HG03045 (cell line): ENCODE results near the gene PCDHB15.
"Not testable (repeated sequence)": the region's sequence is repeated elsewhere in the genome, so short reads cannot be mapped to it uniquely, and the experiment has no call there.

ENCODE experiments used
- ATAC-seq: cut with Tn5 transposase; IDR thresholded peaks from one replicate; pipeline ENCODE4 v1.9.1; 2021; ENCODE audit warnings: mild to moderate bottlenecking, moderate library complexity; ENCODE audit not compliant: unreplicated experiment

The PCDHB15 gene

DNA sequence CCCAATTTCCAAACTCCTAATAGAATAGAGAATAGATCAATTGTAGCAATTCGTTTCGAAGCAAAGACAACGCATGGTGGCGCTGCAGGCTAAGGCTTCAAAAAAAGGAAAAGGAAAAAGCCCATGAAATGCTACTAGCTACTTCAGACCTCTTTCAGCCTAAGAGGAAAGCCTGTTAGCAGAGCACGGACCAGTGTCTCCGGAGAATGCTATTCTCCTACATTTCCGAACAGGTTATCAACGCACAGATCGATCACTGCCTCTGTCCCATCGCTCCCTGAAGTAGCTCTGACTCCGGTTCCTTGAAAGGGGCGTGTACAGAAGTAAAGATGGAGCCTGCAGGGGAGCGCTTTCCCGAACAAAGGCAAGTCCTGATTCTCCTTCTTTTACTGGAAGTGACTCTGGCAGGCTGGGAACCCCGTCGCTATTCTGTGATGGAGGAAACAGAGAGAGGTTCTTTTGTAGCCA lies at the start of gene PCDHB15:
Gene PCDHB15 (plus strand): TSS at position 146 of the 468 bp plus-strand sequence. CDS start 184 bp downstream, at position 330.
- ATAC-seq = no peak

DNA sequence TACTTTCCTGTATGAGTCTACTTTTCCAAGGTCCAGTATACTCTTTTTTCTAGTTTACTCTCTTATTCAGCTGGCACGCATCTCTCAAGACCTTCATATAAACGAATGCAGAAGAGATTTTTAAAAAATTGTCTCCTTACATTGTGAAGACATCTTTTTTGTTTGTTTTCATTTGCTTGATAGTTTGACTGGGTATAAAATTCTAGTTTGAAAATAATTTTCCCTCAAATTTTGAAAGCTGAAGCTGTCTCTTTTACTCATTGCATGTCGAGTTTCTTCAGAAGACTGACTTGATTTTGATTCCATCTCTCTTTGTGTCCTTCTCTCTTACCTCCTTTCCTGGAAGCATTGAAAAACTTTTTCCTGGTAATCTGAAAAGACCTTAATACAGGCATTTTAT lies 48.8 kb upstream of the PCDHB15 start:
- no peak for ATAC-seq

DNA sequence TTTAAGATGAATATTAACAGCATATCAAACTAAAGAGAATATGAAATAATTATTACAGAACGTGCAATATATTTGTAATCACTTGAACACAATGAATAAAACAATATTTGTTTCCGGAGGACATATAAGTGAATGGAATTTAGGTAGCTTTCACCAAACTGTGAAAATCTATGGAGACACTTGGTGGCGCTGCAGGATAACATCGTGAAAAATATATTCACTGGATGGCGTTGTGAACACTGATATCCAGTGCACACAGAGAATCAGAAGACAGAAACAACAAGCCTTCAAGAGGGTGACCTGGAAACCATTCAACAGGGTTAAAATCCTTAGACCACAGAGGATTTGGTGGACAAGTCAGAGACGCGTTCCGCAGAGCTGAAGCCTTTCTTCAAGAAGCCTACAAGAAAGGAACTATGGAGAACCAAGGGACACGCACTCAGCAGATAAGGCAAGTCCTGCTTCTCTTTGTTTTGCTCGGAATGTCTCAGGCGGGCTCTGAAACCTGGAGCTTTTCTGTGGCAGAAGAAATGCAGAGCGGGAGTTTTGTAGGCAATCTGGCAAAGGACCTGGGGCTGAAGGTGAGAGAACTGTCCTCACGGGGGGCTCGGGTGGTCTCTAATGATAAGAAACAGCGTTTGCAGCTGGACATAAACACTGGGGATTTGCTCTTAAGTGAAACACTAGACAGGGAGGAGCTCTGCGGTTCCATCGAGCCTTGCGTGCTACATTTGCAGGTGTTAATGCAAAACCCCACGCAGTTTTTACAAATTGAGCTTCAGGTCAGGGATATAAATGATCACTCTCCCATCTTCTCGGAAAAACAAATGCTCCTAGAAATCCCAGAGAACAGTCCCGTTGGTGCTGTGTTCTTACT lies 45.6 kb upstream of the PCDHB15 start, which contains the start of gene PCDHB11:
Gene PCDHB11 (plus strand): TSS at position 269 of the 877 bp plus-strand sequence. CDS start 148 bp downstream, at position 417.
- ATAC-seq = no peak

DNA sequence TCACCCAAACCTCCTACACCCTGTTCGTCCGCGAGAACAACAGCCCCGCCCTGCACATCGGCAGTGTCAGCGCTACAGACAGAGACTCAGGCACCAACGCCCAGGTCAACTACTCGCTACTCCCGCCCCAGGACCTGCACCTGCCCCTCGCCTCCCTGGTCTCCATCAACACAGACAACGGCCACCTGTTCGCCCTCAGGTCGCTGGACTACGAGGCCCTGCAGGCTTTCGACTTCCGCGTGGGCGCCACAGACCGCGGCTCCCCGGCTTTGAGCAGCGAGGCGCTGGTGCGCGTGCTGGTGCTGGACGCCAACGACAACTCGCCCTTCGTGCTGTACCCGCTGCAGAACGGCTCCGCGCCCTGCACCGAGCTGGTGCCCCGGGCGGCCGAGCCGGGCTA lies 44.1 kb upstream of the PCDHB15 start:
- ATAC-seq = not testable (repeated sequence)

DNA sequence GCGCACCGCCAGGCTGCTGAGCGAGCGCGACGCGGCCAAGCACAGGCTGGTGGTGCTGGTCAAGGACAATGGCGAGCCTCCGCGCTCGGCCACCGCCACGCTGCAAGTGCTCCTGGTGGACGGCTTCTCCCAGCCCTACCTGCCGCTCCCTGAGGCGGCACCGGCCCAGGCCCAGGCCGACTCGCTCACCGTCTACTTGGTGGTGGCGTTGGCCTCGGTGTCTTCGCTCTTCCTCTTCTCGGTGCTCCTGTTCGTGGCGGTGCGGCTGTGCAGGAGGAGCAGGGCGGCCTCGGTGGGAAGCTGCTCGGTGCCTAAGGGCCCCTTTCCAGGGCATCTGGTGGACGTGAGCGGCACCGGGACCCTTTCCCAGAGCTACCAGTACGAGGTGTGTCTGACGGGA lies 43.5 kb upstream of the PCDHB15 start:
- not testable (repeated sequence) for ATAC-seq

DNA sequence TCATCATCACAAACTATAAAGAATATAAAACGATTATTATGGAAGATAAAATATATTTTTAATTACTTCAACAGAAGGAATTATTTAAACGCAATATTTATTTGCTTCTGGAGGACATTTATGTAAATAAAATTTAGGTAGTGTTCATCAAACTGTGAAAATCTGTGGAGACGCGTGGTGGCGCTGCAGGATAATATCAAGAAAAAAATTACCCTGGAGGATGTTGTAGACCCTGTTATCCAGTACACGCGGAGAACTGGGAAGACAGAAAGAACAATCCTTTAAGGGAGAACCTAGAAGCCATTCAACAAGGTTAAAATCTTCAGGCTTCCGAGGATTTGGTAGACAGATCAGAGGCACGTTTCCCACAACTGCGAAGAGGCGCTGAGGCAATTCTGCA lies 36.7 kb upstream of the PCDHB15 start, which contains the start of gene PCDHB12:
Gene PCDHB12 (plus strand): TSS at position 242 of the 400 bp plus-strand sequence. CDS start 189 bp downstream, outside the sequence.
- ATAC-seq = no peak

DNA sequence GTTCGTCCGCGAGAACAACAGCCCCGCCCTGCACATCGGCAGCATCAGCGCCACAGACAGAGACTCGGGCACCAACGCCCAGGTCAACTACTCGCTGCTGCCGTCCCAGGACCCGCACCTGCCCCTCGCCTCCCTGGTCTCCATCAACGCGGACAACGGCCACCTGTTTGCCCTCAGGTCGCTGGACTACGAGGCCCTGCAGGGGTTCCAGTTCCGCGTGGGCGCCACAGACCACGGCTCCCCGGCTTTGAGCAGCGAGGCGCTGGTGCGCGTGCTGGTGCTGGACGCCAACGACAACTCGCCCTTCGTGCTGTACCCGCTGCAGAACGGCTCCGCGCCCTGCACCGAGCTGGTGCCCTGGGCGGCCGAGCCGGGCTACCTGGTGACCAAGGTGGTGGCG lies 34.9 kb upstream of the PCDHB15 start:
- not testable (repeated sequence) for ATAC-seq

DNA sequence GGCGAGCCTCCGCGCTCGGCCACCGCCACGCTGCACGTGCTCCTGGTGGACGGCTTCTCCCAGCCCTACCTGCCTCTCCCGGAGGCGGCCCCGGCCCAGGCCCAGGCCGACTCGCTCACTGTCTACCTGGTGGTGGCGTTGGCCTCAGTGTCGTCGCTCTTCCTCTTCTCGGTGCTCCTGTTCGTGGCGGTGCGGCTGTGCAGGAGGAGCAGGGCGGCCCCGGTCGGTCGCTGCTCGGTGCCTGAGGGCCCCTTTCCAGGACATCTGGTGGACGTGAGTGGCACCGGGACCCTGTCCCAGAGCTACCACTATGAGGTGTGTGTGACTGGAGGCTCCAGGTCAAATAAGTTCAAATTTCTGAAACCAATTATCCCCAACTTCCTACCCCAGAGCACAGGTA lies 34.3 kb upstream of the PCDHB15 start:
- not testable (repeated sequence) for ATAC-seq

DNA sequence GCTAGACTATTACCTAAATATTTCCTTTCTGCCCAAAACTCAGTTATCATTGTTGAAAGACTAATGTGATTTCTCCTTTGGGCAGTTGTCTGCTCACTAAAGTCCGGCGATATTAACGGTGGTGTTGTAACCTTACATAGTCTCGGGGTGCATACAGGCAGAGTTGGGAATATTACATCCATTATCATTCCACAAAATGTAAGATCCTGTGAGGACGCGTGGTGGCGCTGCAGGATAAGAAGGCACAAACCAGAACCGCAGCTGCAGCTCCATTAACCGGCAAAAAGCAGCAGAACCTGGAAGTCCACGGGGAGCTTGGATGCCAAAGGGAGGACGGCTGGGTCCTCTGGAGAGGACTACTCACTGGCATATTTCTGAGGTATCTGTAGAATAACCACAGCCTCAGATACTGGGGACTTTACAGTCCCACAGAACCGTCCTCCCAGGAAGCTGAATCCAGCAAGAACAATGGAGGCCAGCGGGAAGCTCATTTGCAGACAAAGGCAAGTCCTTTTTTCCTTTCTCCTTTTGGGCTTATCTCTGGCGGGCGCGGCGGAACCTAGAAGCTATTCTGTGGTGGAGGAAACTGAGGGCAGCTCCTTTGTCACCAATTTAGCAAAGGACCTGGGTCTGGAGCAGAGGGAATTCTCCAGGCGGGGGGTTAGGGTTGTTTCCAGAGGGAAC lies 31.4 kb upstream of the PCDHB15 start, which contains the start of gene PCDHB13:
Gene PCDHB13 (plus strand): TSS at position 264 of the 684 bp plus-strand sequence. CDS start 205 bp downstream, at position 469.
- not testable (repeated sequence) for ATAC-seq

DNA sequence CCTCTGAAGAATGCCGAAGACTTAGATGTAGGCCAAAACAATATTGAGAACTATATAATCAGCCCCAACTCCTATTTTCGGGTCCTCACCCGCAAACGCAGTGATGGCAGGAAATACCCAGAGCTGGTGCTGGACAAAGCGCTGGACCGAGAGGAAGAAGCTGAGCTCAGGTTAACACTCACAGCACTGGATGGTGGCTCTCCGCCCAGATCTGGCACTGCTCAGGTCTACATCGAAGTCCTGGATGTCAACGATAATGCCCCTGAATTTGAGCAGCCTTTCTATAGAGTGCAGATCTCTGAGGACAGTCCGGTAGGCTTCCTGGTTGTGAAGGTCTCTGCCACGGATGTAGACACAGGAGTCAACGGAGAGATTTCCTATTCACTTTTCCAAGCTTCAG lies 30.6 kb upstream of the PCDHB15 start:
- ATAC-seq = not testable (repeated sequence)

DNA sequence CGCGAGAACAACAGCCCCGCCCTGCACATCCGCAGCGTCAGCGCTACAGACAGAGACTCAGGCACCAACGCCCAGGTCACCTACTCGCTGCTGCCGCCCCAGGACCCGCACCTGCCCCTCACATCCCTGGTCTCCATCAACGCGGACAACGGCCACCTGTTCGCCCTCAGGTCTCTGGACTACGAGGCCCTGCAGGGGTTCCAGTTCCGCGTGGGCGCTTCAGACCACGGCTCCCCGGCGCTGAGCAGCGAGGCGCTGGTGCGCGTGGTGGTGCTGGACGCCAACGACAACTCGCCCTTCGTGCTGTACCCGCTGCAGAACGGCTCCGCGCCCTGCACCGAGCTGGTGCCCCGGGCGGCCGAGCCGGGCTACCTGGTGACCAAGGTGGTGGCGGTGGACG lies 29.7 kb upstream of the PCDHB15 start:
- ATAC-seq = not testable (repeated sequence)

DNA sequence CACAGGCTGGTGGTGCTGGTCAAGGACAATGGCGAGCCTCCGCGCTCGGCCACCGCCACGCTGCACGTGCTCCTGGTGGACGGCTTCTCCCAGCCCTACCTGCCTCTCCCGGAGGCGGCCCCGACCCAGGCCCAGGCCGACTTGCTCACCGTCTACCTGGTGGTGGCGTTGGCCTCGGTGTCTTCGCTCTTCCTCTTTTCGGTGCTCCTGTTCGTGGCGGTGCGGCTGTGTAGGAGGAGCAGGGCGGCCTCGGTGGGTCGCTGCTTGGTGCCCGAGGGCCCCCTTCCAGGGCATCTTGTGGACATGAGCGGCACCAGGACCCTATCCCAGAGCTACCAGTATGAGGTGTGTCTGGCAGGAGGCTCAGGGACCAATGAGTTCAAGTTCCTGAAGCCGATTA lies 29.2 kb upstream of the PCDHB15 start:
- ATAC-seq = not testable (repeated sequence)

DNA sequence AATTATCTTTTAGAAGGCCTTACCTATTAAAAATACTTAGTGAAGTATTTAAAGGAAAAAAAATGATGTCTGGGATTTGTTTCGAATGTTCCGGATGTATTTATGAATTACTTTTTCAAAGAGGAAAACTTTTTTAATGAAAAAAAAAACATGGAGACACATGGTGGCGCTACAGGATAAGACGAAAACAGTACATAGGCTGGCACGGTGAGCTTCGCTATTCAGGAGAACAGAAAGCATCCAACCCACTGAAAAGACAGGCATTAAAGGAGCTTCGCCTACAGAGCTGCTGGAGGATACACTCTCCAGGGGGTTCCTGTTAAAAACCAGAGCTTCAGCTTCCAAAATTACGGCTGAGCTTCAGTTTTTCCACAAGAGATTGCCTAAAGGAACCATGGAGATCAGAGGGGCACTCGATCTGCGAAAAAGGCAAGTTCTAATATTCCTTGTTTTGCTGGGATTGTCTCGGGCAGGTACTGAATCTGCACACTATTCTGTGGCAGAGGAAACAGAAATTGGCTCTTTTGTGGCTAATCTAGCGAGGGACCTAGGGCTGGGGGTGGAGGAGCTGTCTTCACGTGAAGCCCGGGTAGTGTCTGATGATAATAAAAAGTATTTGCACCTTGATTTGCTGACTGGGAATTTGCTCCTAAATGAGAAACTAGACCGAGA lies 21.9 kb upstream of the PCDHB15 start, which contains the start of gene PCDHB14:
Gene PCDHB14 (plus strand): TSS at position 232 of the 672 bp plus-strand sequence. CDS start 163 bp downstream, at position 395.
- no peak for ATAC-seq

DNA sequence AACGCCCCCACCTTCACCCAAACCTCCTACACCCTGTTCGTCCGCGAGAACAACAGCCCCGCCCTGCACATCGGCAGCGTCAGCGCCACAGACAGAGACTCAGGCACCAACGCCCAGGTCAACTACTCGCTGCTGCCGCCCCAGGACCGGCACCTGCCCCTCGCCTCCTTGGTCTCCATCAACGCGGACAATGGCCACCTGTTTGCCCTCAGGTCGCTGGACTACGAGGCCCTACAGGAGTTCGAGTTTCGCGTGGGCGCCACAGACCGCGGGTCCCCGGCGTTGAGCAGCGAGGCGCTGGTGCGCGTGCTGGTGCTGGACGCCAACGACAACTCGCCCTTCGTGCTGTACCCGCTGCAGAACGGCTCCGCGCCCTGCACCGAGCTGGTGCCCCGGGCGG lies 20.4 kb upstream of the PCDHB15 start:
- ATAC-seq = not testable (repeated sequence)

DNA sequence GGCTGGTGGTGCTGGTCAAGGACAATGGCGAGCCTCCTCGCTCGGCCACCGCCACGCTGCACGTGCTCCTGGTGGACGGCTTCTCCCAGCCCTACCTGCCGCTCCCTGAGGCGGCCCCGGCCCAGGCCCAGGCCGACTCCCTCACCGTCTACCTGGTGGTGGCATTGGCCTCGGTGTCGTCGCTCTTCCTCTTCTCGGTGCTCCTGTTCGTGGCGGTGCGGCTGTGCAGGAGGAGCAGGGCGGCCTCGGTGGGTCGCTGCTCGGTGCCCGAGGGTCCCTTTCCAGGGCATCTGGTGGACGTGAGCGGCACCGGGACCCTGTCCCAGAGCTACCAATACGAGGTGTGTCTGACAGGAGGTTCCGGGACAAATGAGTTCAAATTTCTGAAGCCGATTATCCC lies 19.8 kb upstream of the PCDHB15 start:
- not testable (repeated sequence) for ATAC-seq

DNA sequence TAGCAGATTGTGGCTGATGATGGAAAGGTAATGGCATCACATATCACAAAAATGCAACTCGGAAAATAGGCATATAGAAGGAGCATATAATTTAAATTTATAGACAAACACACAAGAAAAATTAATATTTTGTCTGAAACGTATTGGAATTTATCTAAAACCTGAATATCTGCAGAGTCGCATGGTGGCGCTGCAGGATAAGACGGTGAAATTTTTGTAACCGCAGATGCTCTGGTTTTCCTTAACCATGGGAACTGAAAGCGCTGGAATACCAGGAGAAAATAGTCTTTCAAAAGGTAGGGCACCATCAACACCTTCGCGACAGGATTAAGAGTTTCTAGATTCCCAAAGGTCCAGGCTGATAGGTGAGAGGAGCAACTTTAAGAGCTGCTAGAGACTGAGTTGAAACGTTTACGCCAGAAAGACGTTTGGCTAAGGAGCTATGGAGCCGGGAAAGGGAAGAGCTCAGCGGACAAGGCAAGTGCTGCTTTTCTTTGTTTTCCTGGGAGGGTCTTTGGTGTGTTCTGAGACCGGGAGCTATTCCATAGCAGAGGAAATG lies 11.0 kb upstream of the PCDHB15 start:
- ATAC-seq = no peak

DNA sequence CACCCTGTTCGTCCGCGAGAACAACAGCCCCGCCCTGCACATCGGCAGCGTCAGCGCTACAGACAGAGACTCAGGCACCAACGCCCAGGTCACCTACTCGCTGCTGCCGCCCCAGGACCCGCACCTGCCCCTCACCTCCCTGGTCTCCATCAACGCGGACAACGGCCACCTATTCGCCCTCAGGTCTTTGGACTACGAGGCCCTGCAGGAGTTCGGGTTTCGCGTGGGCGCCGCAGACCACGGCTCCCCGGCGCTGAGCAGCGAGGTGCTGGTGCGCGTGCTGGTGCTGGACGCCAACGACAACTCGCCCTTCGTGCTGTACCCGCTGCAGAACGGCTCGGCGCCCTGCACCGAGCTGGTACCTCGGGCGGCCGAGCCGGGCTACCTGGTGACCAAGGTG lies 9.3 kb upstream of the PCDHB15 start:
- ATAC-seq = not testable (repeated sequence)

DNA sequence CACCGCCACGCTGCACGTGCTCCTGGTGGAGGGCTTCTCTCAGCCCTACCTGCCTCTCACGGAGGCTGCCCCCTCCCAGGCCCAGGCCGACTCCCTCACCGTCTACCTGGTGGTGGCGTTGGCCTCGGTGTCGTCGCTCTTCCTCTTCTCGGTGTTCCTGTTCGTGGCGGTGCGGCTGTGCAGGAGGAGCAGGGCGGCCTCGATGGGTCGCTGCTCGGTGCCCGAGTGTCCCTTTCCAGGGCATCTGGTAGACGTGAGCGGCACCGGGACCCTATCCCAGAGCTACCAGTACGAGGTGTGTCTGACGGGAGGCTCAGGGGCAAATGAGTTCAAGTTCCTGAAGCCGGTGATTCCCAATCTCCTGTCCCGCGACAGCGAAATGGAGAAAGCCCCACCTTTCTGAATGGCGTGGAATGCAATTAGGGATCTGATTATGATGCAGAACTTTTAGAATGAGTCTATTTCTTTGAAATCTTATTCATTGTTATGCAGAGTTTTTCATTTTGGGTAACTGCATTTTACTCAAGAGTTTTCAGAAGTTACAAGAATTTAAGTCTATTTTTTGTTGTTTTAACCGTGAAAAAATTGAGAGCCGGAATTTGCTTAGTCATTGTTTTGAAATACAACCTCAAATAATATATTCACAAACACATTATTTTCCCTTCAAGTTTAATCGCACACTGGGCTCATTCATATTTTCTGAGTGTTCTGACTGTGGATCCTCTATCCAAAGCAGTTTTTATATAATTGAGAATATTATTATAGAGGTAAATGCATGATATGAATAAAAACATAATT lies 8.5 kb upstream of the PCDHB15 start:
- ATAC-seq = no peak

DNA sequence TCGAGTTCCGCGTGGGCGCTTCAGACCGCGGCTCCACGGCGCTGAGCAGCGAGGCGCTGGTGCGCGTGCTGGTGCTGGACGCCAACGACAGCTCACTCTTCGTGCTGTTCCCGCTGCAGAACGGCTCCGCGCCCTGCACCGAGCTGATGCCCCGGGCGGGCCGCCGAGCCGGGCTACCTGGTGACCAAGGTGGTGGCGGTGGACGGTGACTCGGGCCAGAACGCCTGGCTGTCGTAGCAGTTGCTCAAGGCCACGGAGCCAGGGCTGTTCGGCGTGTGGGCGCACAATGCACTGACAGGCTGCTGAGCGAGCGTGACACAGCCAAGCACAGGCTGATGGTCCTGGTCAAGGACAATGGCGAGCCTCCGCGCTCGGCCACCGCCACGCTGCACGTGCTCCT lies 3.7 kb upstream of the PCDHB15 start:
- ATAC-seq = no peak

DNA sequence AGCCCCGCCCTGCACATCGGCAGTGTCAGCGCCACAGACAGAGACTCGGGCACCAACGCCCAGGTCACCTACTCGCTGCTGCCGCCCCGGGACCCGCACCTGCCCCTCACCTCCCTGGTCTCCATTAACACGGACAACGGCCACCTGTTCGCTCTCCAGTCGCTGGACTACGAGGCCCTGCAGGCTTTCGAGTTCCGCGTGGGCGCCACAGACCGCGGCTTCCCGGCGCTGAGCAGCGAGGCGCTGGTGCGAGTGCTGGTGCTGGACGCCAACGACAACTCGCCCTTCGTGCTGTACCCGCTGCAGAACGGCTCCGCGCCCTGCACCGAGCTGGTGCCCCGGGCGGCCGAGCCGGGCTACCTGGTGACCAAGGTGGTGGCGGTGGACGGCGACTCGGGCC lies 1.8 kb downstream of the PCDHB15 start:
- not testable (repeated sequence) for ATAC-seq
